HG03520 (cell line): ENCODE measurements around the gene SESN1.

Experiments
- ATAC-seq: cut with Tn5 transposase; IDR thresholded peaks from one replicate; pipeline ENCODE4 v1.9.1; 2021; ENCODE audit warnings: mild to moderate bottlenecking, moderate library complexity; ENCODE audit not compliant: unreplicated experiment

SESN1 gene

DNA sequence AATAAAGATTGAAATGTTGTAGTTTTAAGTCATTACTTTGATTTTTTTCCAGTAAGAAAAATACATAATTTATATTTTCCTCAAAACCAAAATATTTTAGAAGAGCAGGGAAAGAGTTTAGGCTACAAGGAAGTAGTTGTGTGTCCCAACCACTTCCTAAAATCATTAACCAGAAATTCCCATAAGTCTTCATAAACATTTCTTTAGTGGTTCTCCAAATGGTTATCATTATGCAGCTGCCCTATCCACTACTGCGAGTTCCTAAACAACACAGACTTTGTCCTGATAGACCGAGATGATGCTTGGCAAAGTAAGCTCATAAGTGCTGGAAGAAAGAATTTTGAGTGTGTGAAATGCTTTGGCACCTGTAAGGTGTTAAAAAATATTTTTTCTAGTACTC is 152.8 kb downstream of the SESN1 start:
- no peak for ATAC-seq

DNA sequence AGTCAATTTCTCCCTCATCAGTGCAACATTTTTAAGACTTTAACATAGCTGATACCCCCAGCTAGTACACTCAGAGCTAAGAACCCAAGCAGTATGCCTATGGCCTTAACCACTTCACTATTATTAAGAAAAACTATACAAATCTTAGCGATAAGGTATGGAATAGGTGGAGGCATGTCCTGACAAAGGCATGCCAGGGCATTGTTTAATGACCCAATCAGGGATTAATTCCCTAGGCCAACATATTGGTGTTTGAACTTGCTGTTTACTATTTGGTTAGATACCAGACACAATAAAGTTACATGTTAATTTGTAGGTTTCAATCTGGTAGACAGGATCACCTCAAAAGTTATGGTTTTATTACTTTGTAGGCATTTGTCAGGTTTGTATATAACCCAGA is 153.4 kb downstream of the SESN1 start:
- no peak for ATAC-seq

GRCh38 chr6:108940741-108941140 is 153.9 kb downstream of the SESN1 start:
- ATAC-seq, result no peak

GRCh38 chr6:108937170-108937569 is 157.5 kb downstream of the SESN1 start:
- ATAC-seq, result no peak
